Fibroblast of lung (primary cell): Measurements from ENCODE around the gene MDM1.

Experiments used
- EZH2 ChIP-seq: IDR thresholded peaks from 2 replicates; pipeline ENCODE4 v1.5.1; 2012; ENCODE audit warnings: low read length, control low read depth, mild to moderate bottlenecking; ENCODE audit errors: missing control alignments
- TF ChIP-seq, protein P1 (sequence below), 2 donors: IDR thresholded peaks in 1 of 2; conservative IDR thresholded peaks in 1 of 2; 1 replicate in 1 of 2; 2 replicates in 1 of 2; pipeline ENCODE4 v1.5.1; 2011 to 2012; ENCODE audit warnings: low read length in 2 of 2, control low read depth in 1 of 2, inconsistent platforms in 1 of 2, low read depth in 1 of 2, mild to moderate bottlenecking in 1 of 2

DNA sequence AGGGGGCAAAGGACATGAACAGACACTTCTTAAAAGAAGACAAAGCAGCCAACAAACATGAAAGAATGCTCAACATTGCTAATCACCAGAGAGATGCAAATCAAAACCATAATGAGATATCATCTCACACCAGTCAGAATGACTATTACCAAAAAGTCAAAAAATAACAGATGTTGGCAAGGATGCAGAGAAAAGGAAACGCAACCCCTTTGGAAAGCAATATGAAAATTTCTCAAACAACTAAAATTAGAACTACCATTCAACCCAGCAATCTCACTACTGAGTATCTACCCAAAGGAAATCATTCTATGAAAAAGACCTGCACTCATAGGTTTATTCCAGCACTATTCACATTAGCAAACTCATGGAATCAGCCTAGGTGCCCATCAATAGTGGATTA lies 25.6 kb downstream of the MDM1 start:
- TF ChIP-seq, protein P1, sequence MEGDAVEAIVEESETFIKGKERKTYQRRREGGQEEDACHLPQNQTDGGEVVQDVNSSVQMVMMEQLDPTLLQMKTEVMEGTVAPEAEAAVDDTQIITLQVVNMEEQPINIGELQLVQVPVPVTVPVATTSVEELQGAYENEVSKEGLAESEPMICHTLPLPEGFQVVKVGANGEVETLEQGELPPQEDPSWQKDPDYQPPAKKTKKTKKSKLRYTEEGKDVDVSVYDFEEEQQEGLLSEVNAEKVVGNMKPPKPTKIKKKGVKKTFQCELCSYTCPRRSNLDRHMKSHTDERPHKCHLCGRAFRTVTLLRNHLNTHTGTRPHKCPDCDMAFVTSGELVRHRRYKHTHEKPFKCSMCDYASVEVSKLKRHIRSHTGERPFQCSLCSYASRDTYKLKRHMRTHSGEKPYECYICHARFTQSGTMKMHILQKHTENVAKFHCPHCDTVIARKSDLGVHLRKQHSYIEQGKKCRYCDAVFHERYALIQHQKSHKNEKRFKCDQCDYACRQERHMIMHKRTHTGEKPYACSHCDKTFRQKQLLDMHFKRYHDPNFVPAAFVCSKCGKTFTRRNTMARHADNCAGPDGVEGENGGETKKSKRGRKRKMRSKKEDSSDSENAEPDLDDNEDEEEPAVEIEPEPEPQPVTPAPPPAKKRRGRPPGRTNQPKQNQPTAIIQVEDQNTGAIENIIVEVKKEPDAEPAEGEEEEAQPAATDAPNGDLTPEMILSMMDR (conservative IDR thresholded peaks at IDR 0.05 in 1 of 2, IDR thresholded peaks at IDR 0.05 in 1 of 2; ENCODE audit: low read depth in 1 of 2, low read length in 2 of 2), result no peak
- TF ChIP-seq EZH2, result no peak
